ENCODE measurements around the gene RASSF5.

The RASSF5 gene

GRCh38 chr1:206476058-206476457, 31.3 kb upstream of the RASSF5 start:
- no peak for TF ChIP-seq CTCF (IDR thresholded peaks at IDR 0.05; ENCODE audit: low read depth, low read length)
- no peak for DNase-seq (ENCODE audit: low read depth in 2 of 2)
- no peak overlapping the region for H3K4me3 ChIP-seq (replicated peaks in 1 of 2; ENCODE audit: low read depth in 2 of 2, low read length in 2 of 2)

- no peak for TF ChIP-seq CTCF (IDR thresholded peaks at IDR 0.05; ENCODE audit: low read depth, low read length)
- DNase-seq (ENCODE audit: low read depth in 2 of 2), result no peak
Measured at GRCh38 chr1:206476591-206476990, 30.7 kb upstream of the RASSF5 start.

GRCh38 chr1:206477110-206477509, 30.2 kb upstream of the RASSF5 start:
- TF ChIP-seq CTCF (IDR thresholded peaks at IDR 0.05; ENCODE audit: low read depth, low read length), result no peak
- no peak for DNase-seq (ENCODE audit: low read depth in 2 of 2)

More at GRCh38 chr1:206476591-206476990, 30.7 kb upstream of the RASSF5 start:
- no peak overlapping the region for H3K4me3 ChIP-seq (replicated peaks in 1 of 2; ENCODE audit: low read depth in 2 of 2, low read length in 2 of 2)

GRCh38 chr1:206477581-206478380, 29.6 kb upstream of the RASSF5 start:
- H3K4me3 ChIP-seq (replicated peaks in 1 of 2; ENCODE audit: low read depth in 2 of 2, low read length in 2 of 2), result no peak overlapping the region
- no peak for TF ChIP-seq CTCF (IDR thresholded peaks at IDR 0.05; ENCODE audit: low read depth, low read length)
- no peak for DNase-seq (ENCODE audit: low read depth in 2 of 2)

More at GRCh38 chr1:206477110-206477509, 30.2 kb upstream of the RASSF5 start:
- no peak overlapping the region for H3K4me3 ChIP-seq (replicated peaks in 1 of 2; ENCODE audit: low read depth in 2 of 2, low read length in 2 of 2)

GRCh38 chr1:206478746-206479145, 28.6 kb upstream of the RASSF5 start:
- no peak for TF ChIP-seq CTCF (IDR thresholded peaks at IDR 0.05; ENCODE audit: low read depth, low read length)
- no peak for DNase-seq (ENCODE audit: low read depth in 2 of 2)
- H3K4me3 ChIP-seq (replicated peaks in 1 of 2; ENCODE audit: low read depth in 2 of 2, low read length in 2 of 2), result no peak overlapping the region

GRCh38 chr1:206479183-206480125, 27.9 kb upstream of the RASSF5 start:
- peak; percentile 85 for TF ChIP-seq CTCF (IDR thresholded peaks at IDR 0.05; ENCODE audit: low read depth, low read length)
- H3K4me3 ChIP-seq (replicated peaks in 1 of 2; ENCODE audit: low read depth in 2 of 2, low read length in 2 of 2), result no peak overlapping the region
- DNase-seq (ENCODE audit: low read depth in 2 of 2), result peak; percentile 87
